Neural cell (in vitro differentiated cells): ENCODE data around the gene GABRA1.

Experiments used
- EZH2 ChIP-seq: fragments of 200-600, 300-800 bp; shearing (Covaris generic), sonication (generic); IDR thresholded peaks from 2 replicates; pipeline ENCODE4 v1.6.1; 2014; ENCODE audit warnings: antibody characterized with exemption, low read length, borderline replicate concordance, mild to moderate bottlenecking; ENCODE audit not compliant: insufficient read depth, poor library complexity, severe bottlenecking
- SMC3 ChIP-seq: fragments of 450-650 bp; conservative IDR thresholded peaks from 2 replicates; pipeline ENCODE4 v1.6.1; 2014; ENCODE audit warnings: antibody characterized with exemption, mild to moderate bottlenecking, moderate library complexity; ENCODE audit not compliant: poor library complexity
- TAF1 ChIP-seq: IDR thresholded peaks from 2 replicates; pipeline ENCODE4 v1.6.1; 2012; ENCODE audit warnings: low read depth
- TF ChIP-seq, protein P1 (sequence below): IDR thresholded peaks from 2 replicates; pipeline ENCODE4 v1.6.1; 2012; ENCODE audit warnings: borderline replicate concordance
- TF ChIP-seq, protein P2 (sequence below): fragments of 450-650 bp; IDR thresholded peaks from 2 replicates; pipeline ENCODE4 v1.5.1; 2014; ENCODE audit warnings: antibody characterized with exemption, mild to moderate bottlenecking, moderate library complexity; ENCODE audit not compliant: poor library complexity, severe bottlenecking

DNA sequence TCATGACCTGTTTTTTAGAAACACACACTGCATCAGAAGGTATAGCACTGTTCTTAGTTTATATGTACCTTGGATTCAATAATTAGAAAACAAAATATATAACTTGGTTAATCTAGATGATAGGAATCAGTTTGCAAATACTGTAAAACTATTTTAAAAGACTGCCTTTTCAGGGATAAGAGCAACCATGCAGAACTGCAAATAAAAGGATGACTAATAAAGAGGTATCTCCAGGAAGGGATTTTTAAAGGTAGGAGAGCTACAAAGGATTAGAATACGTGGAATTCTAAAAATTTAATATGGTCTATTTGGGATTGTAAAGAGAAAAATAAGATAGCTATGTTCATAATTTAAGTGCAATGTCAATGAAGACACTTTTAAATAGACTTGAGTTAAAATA, 9.4 kb downstream of the GABRA1 start:
- TF ChIP-seq SMC3 = no peak
- TF ChIP-seq, protein P1, sequence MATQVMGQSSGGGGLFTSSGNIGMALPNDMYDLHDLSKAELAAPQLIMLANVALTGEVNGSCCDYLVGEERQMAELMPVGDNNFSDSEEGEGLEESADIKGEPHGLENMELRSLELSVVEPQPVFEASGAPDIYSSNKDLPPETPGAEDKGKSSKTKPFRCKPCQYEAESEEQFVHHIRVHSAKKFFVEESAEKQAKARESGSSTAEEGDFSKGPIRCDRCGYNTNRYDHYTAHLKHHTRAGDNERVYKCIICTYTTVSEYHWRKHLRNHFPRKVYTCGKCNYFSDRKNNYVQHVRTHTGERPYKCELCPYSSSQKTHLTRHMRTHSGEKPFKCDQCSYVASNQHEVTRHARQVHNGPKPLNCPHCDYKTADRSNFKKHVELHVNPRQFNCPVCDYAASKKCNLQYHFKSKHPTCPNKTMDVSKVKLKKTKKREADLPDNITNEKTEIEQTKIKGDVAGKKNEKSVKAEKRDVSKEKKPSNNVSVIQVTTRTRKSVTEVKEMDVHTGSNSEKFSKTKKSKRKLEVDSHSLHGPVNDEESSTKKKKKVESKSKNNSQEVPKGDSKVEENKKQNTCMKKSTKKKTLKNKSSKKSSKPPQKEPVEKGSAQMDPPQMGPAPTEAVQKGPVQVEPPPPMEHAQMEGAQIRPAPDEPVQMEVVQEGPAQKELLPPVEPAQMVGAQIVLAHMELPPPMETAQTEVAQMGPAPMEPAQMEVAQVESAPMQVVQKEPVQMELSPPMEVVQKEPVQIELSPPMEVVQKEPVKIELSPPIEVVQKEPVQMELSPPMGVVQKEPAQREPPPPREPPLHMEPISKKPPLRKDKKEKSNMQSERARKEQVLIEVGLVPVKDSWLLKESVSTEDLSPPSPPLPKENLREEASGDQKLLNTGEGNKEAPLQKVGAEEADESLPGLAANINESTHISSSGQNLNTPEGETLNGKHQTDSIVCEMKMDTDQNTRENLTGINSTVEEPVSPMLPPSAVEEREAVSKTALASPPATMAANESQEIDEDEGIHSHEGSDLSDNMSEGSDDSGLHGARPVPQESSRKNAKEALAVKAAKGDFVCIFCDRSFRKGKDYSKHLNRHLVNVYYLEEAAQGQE = no peak
- TF ChIP-seq, protein P2, sequence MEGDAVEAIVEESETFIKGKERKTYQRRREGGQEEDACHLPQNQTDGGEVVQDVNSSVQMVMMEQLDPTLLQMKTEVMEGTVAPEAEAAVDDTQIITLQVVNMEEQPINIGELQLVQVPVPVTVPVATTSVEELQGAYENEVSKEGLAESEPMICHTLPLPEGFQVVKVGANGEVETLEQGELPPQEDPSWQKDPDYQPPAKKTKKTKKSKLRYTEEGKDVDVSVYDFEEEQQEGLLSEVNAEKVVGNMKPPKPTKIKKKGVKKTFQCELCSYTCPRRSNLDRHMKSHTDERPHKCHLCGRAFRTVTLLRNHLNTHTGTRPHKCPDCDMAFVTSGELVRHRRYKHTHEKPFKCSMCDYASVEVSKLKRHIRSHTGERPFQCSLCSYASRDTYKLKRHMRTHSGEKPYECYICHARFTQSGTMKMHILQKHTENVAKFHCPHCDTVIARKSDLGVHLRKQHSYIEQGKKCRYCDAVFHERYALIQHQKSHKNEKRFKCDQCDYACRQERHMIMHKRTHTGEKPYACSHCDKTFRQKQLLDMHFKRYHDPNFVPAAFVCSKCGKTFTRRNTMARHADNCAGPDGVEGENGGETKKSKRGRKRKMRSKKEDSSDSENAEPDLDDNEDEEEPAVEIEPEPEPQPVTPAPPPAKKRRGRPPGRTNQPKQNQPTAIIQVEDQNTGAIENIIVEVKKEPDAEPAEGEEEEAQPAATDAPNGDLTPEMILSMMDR = no peak
- TF ChIP-seq EZH2 = no peak
- no peak for TF ChIP-seq TAF1
